ENCODE results near the gene GNB5.

GNB5 gene

GRCh38 chr15:52164631-52165265 is 26.4 kb downstream of the GNB5 start:
- DNase-seq, result no peak

DNA sequence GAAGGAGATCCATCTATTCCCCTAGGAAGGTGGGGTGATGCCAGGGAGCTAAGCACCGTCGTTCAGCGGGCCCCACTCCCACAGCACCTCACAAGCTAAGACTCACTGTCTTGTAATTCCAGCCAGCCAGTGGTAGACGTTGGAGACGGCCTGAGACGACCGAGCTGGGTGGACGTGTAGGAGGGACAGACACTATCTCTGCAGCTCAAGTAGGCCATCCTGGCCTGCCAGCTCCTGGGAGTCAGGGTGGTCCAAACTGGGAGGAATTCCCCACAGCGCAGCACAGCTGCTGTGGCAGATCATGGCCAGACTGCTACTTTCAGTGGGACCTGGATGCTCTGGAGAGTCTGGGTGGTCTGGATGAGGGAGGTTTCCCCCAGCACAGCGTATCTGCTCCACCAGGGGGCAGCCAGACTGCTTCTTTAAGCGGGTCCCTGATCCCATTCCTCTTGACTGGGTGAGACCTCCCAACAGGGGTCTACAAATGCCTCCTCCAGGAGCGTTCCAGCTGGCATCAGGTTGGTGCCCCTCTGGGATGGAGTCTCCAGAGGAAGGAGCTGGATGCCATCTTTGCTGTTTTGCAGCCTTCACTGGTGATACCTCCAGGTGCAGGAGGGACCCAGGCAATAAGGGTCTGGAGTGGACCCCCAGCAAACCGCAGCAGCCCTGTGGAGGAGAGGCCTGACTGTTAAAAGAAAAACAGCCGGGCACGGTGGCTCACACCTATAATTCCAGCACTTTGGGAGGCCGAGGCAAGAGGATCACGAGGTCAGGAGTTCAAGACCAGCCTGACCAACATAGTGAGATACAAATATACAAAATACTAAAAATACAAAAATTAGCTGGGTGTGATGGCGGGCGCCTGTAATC is 27.6 kb downstream of the GNB5 start:
- DNase-seq, result peak; percentile 23

DNA sequence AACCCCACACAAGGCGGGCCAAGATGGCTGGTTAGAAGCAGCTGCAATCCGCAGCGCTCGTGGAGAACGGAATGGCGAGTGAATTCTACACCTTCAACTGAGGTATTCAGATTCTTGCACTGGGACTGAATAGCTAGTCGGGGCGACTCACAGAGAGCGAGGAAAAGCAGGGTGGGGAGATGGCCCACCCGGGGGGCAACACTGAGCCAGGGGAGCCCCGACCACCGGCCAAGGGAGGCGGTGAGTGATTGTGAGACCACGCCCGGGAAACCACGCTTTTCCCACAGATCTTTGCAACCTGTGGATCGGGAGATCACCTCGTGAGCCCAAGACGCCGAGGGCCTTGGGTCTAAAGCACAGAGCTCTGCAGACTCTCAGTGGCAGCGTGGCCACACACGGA is 28.3 kb downstream of the GNB5 start:
- no peak for DNase-seq

- DNase-seq, result no peak
Measured at GRCh38 chr15:52162260-52162659, 28.9 kb downstream of the GNB5 start.

DNA sequence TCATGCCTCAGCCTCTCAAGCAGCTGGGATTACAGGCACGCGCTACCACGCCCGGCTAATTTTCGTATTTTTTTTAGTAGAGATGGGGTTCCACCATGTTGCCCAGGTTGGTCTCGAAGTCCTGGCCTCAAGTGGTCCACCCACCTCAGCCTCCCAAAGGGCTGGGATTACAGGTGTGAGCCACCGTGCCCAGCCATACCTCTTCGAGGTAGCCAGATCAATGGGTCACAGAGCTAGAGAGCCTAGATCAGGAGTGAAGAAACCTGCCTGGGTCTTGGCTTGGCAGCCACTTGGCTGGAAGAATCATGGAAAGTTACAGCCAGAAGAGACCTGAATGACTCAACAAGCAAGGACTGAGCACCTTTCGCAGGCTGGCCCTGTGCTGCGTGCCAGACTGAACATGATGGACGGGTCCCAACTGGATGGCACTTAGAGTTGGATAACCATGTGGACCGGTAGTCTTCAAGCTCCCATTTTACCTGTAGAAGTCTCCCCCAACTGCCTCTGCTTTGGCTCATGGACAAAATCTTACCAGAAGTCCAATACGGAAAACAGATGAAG is 29.7 kb downstream of the GNB5 start:
- no peak for DNase-seq

DNA sequence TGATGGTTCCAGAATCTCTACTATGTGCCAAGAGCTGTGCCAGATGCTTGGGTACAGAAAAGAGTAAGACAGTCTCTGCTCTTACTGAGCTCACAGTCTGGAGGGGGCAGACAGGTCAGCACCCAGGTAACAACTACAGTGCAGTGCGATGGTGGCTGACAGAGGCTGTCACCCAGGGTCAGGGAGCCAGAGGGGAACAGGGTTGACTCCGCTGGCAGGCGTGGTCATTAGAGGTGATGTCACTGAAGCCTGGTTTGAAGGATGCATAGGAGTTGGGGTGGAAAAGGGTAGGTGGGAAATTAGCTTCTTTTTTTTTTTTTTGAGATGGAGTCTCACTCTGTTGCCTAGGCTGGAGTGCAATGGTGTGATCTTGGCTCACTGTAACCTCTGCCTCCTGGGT is 31.5 kb downstream of the GNB5 start:
- DNase-seq, result no peak

- DNase-seq, result no peak
Measured at GRCh38 chr15:52158084-52158765, 33.0 kb downstream of the GNB5 start.

DNA sequence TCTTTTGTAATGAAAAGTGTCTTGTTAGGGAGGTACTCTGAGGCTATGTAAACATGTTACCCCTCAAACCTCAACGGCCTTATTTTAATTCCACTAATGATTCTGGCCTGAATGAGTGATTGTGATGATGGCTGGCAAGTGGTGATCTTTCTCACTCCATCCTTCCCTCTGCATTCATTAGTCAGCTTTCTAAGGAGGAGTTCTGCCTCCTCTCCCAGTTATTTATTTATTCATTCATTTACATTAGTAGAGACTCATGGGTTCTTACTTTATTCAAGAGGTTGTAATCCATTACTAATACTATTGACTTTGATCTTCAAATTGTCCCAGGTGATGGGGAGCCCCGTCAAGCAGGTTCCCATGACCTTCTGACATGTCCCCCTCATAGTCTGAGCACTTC is 35.3 kb downstream of the GNB5 start:
- no peak for DNase-seq

- DNase-seq, result no peak
Measured at GRCh38 chr15:52154896-52155865, 36.0 kb downstream of the GNB5 start.

GRCh38 chr15:52153900-52154895 is 37.0 kb downstream of the GNB5 start:
- no peak for DNase-seq

DNA sequence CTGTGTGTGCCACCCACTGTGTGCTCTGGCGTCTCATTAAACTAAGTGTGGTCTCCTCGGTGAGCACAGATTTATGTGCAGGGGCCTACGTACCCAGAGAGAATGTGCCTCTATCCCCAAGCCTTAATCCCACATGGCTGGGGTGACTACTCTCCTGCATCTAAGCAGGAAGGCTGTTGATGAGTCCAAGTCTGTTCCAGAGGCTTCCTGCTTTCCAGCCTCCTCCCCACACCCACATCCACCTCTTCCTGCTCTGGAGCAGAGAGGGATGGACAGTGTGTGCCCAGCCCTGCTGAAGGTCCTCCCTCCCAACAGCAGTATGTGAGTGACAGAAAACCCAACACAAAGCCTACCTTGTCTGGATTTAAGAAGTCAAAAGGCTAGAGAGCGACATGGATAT is 39.8 kb downstream of the GNB5 start:
- no peak for DNase-seq

DNA sequence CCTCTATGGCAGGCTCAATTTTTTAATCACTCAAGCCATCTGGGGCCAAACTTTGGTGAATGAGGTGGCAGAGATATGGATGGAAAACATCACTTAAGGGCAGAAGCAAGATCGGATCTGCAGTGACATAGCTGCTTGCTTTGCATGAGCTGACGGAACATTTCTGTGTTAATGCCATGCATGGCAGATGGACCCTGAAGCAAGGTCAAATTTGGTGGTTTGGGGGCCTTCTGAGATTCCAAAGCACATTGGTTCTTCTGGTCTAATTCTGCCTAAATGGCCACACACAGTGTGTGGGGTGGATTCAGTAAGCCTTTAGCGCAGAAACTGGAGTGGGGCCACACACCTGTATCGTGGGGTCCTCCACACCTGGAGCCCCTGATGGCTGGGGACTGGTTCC is 40.3 kb downstream of the GNB5 start:
- DNase-seq, result no peak

DNA sequence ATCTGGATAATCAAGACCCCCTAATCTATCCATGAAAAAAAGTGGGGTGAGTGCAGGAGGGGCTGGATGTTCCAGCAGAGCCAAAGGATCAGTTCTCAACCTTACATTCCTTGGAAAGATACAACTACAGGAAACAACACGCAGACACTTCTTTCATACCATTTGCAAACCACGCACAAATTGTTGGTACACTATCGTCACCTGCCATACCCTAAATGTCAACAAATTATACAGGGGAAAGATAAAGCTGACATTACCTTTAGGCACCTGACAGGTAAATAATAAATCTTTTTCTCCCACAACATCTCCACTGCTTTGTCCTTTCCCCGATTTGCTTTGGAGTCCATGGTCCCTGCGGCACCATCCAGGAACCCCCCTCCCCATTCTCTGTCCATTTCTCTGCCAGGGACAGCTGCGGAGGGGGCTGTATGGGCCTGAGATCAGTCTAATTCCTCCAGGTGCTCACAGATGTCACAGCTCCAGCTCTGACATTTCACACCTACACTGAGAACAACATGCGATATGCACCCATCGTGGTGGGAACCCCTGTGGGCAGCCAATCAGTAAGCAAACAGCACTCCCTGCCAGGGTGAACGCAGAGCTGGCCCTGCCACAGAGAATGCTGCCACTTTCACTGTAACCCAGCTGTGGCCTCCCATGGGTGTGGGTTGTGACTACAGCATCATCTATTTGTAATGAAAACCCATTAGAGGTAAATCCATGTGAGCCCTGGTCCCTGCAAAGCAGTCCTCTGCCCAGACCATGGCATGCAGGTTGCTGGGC is 41.0 kb downstream of the GNB5 start:
- no peak for DNase-seq

- DNase-seq, result no peak
Measured at GRCh38 chr15:52148403-52148802, 42.8 kb downstream of the GNB5 start.

GRCh38 chr15:52146776-52147175 is 44.4 kb downstream of the GNB5 start:
- no peak for DNase-seq

- no peak for DNase-seq
Measured at GRCh38 chr15:52146261-52146660, 44.9 kb downstream of the GNB5 start.

- DNase-seq, result no peak
Measured at GRCh38 chr15:52144656-52145178, 46.5 kb downstream of the GNB5 start.

- no peak for DNase-seq
Measured at GRCh38 chr15:52143873-52144272, 47.3 kb downstream of the GNB5 start.

DNA sequence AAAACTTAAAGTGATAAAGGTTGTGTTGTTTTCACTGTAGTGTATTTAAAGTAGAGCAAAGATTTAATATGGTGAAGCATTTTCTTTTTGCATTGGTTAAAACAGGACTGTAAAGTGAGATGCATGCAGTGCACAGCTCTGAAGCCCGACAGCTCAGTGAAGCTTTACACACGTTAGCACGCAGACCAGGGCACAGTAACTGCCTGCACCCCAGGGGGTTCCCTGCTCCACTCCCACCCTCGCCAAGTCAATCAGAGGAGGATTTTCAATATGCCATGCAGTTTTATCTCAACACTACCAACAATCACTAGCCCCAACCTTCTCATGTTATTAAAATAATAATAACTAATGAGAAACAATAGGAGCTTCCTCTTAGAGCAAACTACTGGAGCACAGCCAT is 50.5 kb downstream of the GNB5 start:
- DNase-seq, result no peak

Measured in activated CD4-positive, alpha-beta T cell treated with anti-CD3 and anti-CD28 coated beads for 48 hours (primary cell).